H9 (cell line): Measurements from ENCODE around the gene COX8A. TPM values are rescaled to one million over a fixed set of nuclear protein-coding genes. Genes with fewer than 3 reads are reported as not detected.

Experiments
- DNase-seq: peaks from one replicate; pipeline ENCODE4 v3.0.0-alpha.2; 2017
- H2AFZ ChIP-seq: one replicate; pipeline ENCODE4 v1.6.1; 2013; ENCODE audit warnings: mild to moderate bottlenecking, low read length, control low read depth, moderate library complexity
- H2AK5ac ChIP-seq: 2 replicates; pipeline ENCODE4 v1.6.1; 2013; ENCODE audit warnings: low read length, control low read depth, mixed read lengths; ENCODE audit not compliant: insufficient read length
- H2BK120ac ChIP-seq: one replicate; pipeline ENCODE4 v1.6.1; 2013; ENCODE audit warnings: low read depth, mild to moderate bottlenecking, low read length, control low read depth, inconsistent platforms; ENCODE audit not compliant: poor library complexity, severe bottlenecking
- H2BK12ac ChIP-seq: 2 replicates; pipeline ENCODE4 v1.6.1; 2013; ENCODE audit warnings: low read length, control low read depth, mixed read lengths, low read depth; ENCODE audit not compliant: insufficient read length
- H2BK15ac ChIP-seq: 2 replicates; pipeline ENCODE4 v1.6.1; 2013; ENCODE audit warnings: low read depth, low read length, control low read depth
- H2BK20ac ChIP-seq: one replicate; pipeline ENCODE4 v1.6.1; 2013; ENCODE audit warnings: low read depth, mild to moderate bottlenecking, low read length, control low read depth, inconsistent platforms; ENCODE audit not compliant: poor library complexity, severe bottlenecking
- H2BK5ac ChIP-seq: 2 replicates; pipeline ENCODE4 v1.6.1; 2013; ENCODE audit warnings: low read length, control low read depth, mixed read lengths; ENCODE audit not compliant: insufficient read length
- H3K14ac ChIP-seq: 2 replicates; pipeline ENCODE4 v1.6.1; 2013; ENCODE audit warnings: low read length, control low read depth; ENCODE audit not compliant: insufficient read depth
- H3K18ac ChIP-seq: 2 replicates; pipeline ENCODE4 v1.6.1; 2013; ENCODE audit warnings: low read depth, mild to moderate bottlenecking, mixed read lengths, low read length, control low read depth; ENCODE audit not compliant: insufficient read length
- H3K23ac ChIP-seq: 2 replicates; pipeline ENCODE4 v1.6.1; 2013; ENCODE audit warnings: low read length, control low read depth, mixed read lengths, low read depth; ENCODE audit not compliant: insufficient read length
- H3K23me2 ChIP-seq: 2 replicates; pipeline ENCODE4 v1.6.1; 2013; ENCODE audit warnings: low read depth, mild to moderate bottlenecking, mixed read lengths, low read length, control low read depth; ENCODE audit not compliant: insufficient read length, poor library complexity, severe bottlenecking
- H3K27ac ChIP-seq: 2 replicates; pipeline ENCODE4 v1.5.1; 2013; ENCODE audit warnings: low read length, control low read depth, mixed read lengths, low read depth; ENCODE audit not compliant: insufficient read length
- H3K27me3 ChIP-seq: 2 replicates; pipeline ENCODE4 v1.6.1; 2013; ENCODE audit warnings: low read length, control low read depth, inconsistent platforms; ENCODE audit not compliant: insufficient read depth
- H3K4ac ChIP-seq: 2 replicates; pipeline ENCODE4 v1.6.1; 2013; ENCODE audit warnings: low read depth, mild to moderate bottlenecking, control low read depth, inconsistent platforms, low read length, moderate library complexity
- H3K4me1 ChIP-seq: 2 replicates; pipeline ENCODE4 v1.6.1; 2013; ENCODE audit warnings: low read length, control low read depth, inconsistent platforms; ENCODE audit not compliant: insufficient read depth
- H3K4me2 ChIP-seq: 2 replicates; pipeline ENCODE4 v1.6.1; 2013; ENCODE audit warnings: low read length, control low read depth, mixed read lengths; ENCODE audit not compliant: insufficient read length, insufficient read depth
- H3K56ac ChIP-seq: 2 replicates; pipeline ENCODE4 v1.6.1; 2013; ENCODE audit warnings: low read depth, mild to moderate bottlenecking, mixed read lengths, low read length, control low read depth; ENCODE audit not compliant: insufficient read length
- H3K79me1 ChIP-seq: 2 replicates; pipeline ENCODE4 v1.6.1; 2013; ENCODE audit warnings: low read depth, mild to moderate bottlenecking, moderate library complexity, low read length, control low read depth, inconsistent platforms; ENCODE audit not compliant: insufficient read depth, poor library complexity, severe bottlenecking
- H3K79me2 ChIP-seq: 2 replicates; pipeline ENCODE4 v1.6.1; 2013; ENCODE audit warnings: low read length, control low read depth, inconsistent platforms; ENCODE audit not compliant: insufficient read depth
- H3K9ac ChIP-seq: 2 replicates; pipeline ENCODE4 v1.6.1; 2013; ENCODE audit warnings: low read length, control low read depth, mixed read lengths; ENCODE audit not compliant: insufficient read length; ENCODE audit errors: extremely low read depth
- H3K9me3 ChIP-seq: one replicate; pipeline ENCODE4 v1.6.1; 2013; ENCODE audit warnings: low read depth, low read length, inconsistent platforms; ENCODE audit not compliant: control insufficient read depth
- H3T11ph ChIP-seq: one replicate; pipeline ENCODE4 v1.6.1; 2013; ENCODE audit warnings: mild to moderate bottlenecking, low read length, control low read depth, inconsistent platforms
- H4K20me1 ChIP-seq: one replicate; pipeline ENCODE4 v1.6.1; 2013; ENCODE audit not compliant: control insufficient read depth, insufficient read length, insufficient read depth
- H4K5ac ChIP-seq: 2 replicates; pipeline ENCODE4 v1.6.1; 2013; ENCODE audit warnings: low read depth, mild to moderate bottlenecking, mixed read lengths, low read length, control low read depth; ENCODE audit not compliant: insufficient read length
- H4K8ac ChIP-seq: replicated peaks from 2 replicates; pipeline ENCODE4 v1.6.1; 2013; ENCODE audit warnings: low read length, control low read depth, mixed read lengths, low read depth; ENCODE audit not compliant: insufficient read length
- H4K91ac ChIP-seq: 2 replicates; pipeline ENCODE4 v1.6.1; 2013; ENCODE audit warnings: low read depth, mild to moderate bottlenecking, moderate library complexity, mixed read lengths, low read length, control low read depth; ENCODE audit not compliant: insufficient read length
- H3K27ac Mint-ChIP-seq, 3 experiments: 2 replicates in 2 of 3; 3 replicates in 1 of 3; pipeline ENCODE4 v1.8.0; 2020 to 2021; ENCODE audit warnings: mixed read lengths in 3 of 3, mild to moderate bottlenecking in 1 of 3, moderate library complexity in 1 of 3
- H3K27me3 Mint-ChIP-seq: 2 replicates; pipeline ENCODE4 v1.8.0; 2021; ENCODE audit warnings: low read depth, mild to moderate bottlenecking, moderate library complexity, mixed read lengths
- H3K36me3 Mint-ChIP-seq, 3 experiments: 2 replicates in 2 of 3; 3 replicates in 1 of 3; pipeline ENCODE4 v1.8.0; 2020 to 2021; ENCODE audit warnings: low read depth in 3 of 3, mixed read lengths in 3 of 3; ENCODE audit not compliant: insufficient read depth in 1 of 3
- H3K4me1 Mint-ChIP-seq, 2 experiments: 2 replicates each; pipeline ENCODE4 v1.8.0; 2020; ENCODE audit warnings: mixed read lengths in 2 of 2
- H3K4me3 Mint-ChIP-seq, 2 experiments: 2 replicates in 1 of 2; 3 replicates in 1 of 2; pipeline ENCODE4 v1.8.0; 2020 to 2021; ENCODE audit warnings: mild to moderate bottlenecking in 2 of 2, mixed read lengths in 2 of 2, moderate library complexity in 1 of 2
- H3K9me3 Mint-ChIP-seq, 2 experiments: 2 replicates in 1 of 2; 3 replicates in 1 of 2; pipeline ENCODE4 v1.8.0; 2020; ENCODE audit warnings: mild to moderate bottlenecking in 2 of 2, mixed read lengths in 2 of 2, moderate library complexity in 1 of 2
- CTCF ChIP-seq: fragments of 200-600 bp; sonication (generic); conservative IDR thresholded peaks from 3 replicates; pipeline ENCODE4 v1.8.0; 2021; ENCODE audit warnings: antibody characterized with exemption, mild to moderate bottlenecking
- WGBS: extraction: QIAGEN DNeasy Blood & Tissue Kit; methylation state at CpG from one replicate; pipeline ENCODE4 v1.1.7; 2013; ENCODE audit warnings: missing lambda C conversion rate, low lambda C conversion rate, mixed read lengths; ENCODE audit not compliant: insufficient read length; ENCODE audit errors: extremely low coverage; 5-methylcytosine and 5-hydroxymethylcytosine counted together
- total RNA-seq: library from RNA; stranded (reverse); gene quantifications from 2 replicates; pipeline ENCODE4 v1.2.1, GENCODE V29; 2021

The COX8A gene
- total RNA-seq, 1 experiment from 2014 or later, result 429 TPM

GRCh38 chr11:63952570-63952969 lies 21.9 kb upstream of the COX8A start:
- no peaks in the 10 kb centered on the region for H3K9me3 ChIP-seq
- H3K27ac Mint-ChIP-seq, result peak overlapping the region in 2 of 3 experiments; percentile 27 to 68; a peak in 3 of 7 replicates
- no peak overlapping the region for H4K5ac ChIP-seq
- no peak overlapping the region for H4K91ac ChIP-seq
- no peak overlapping the region for H3K14ac ChIP-seq
- no peak overlapping the region for H2BK20ac ChIP-seq
- no peak overlapping the region for H3K23ac ChIP-seq
- no peaks in the 10 kb centered on the region for H3K27me3 Mint-ChIP-seq
- H3K27ac ChIP-seq, result no peak overlapping the region
- no peaks in the 10 kb centered on the region for H3K79me1 ChIP-seq
- no peak for TF ChIP-seq CTCF
- H3K9ac ChIP-seq, result no peak overlapping the region
- H3T11ph ChIP-seq, result no peak overlapping the region
- no peak overlapping the region for H2AK5ac ChIP-seq
- H4K20me1 ChIP-seq, result no peaks in the 10 kb centered on the region
- no peaks in the 10 kb centered on the region for H3K4me1 ChIP-seq
- no peaks in the 10 kb centered on the region for H3K9me3 Mint-ChIP-seq
- no peak overlapping the region for H3K56ac ChIP-seq
- H3K4me1 Mint-ChIP-seq, result peaks cover 4 to 14% of the 10 kb centered on the region in 2 experiments; a peak in 3 of 4 replicates
- no peak overlapping the region for H4K8ac ChIP-seq
- H2BK120ac ChIP-seq, result no peak overlapping the region
- DNase-seq, result no peak
- H3K27me3 ChIP-seq, result no peaks in the 10 kb centered on the region
- H2BK5ac ChIP-seq, result no peak overlapping the region
- H2BK12ac ChIP-seq, result no peak overlapping the region
- no CpG with 5 or more reads among the region's 4 CpGs for WGBS
- H3K4me2 ChIP-seq, result no peak overlapping the region
- no peak overlapping the region for H3K18ac ChIP-seq
- no peak overlapping the region for H3K4ac ChIP-seq
- no peak overlapping the region for H2AFZ ChIP-seq
- no peak overlapping the region for H3K4me3 Mint-ChIP-seq
- no peak overlapping the region for H2BK15ac ChIP-seq
- H3K23me2 ChIP-seq, result no peaks in the 10 kb centered on the region
- H3K36me3 Mint-ChIP-seq, result peaks cover 41 to 73% (median 66%) of the 10 kb centered on the region in 3 experiments
- no peaks in the 10 kb centered on the region for H3K79me2 ChIP-seq
